WTC11 (cell line): ENCODE data around the gene ZC3H12C. TPM values are rescaled to one million over a fixed set of nuclear protein-coding genes. Genes with fewer than 3 reads are reported as not detected.

Experiments used
- ATAC-seq: fragments of 200-7000 bp; cut with Tn5 transposase; 2 replicates; pipeline ENCODE4 v1.10.0; 2021; ENCODE audit warnings: mild to moderate bottlenecking, moderate library complexity
- Bru-seq: library from RNA; stranded (reverse); fragments of 400-500 nt; gene quantifications from one replicate; lab custom pipeline; 2021; lab: Mats Ljungman, UMichigan
- CTCF ChIA-PET: fragments of 300-600 bp; sonication (Branson Sonifier 250); formaldehyde crosslinking; loops from one replicate; lab custom pipeline; 2021; ENCODE audit warnings: antibody characterized with exemption; lab: Charles Lee
- POLR2A ChIA-PET: fragments of 350-600 bp; sonication (Branson Sonifier 250); formaldehyde crosslinking; loops from one replicate; lab custom pipeline; 2021; ENCODE audit warnings: antibody characterized with exemption; lab: Charles Lee
- DNase-seq: peaks from one replicate; pipeline ENCODE4 v3.0.0; 2021; ENCODE audit warnings: low spot score
- H3K27ac Mint-ChIP-seq: 2 replicates; pipeline ENCODE4 v1.8.0; 2021; ENCODE audit warnings: mixed read lengths
- H3K27me3 Mint-ChIP-seq: 2 replicates; pipeline ENCODE4 v1.8.0; 2021; ENCODE audit warnings: low read depth, mild to moderate bottlenecking, moderate library complexity, mixed read lengths
- H3K36me3 Mint-ChIP-seq: 2 replicates; pipeline ENCODE4 v1.8.0; 2021; ENCODE audit warnings: mixed read lengths
- H3K4me1 Mint-ChIP-seq: 2 replicates; pipeline ENCODE4 v1.8.0; 2022; ENCODE audit warnings: mixed read lengths
- H3K4me3 Mint-ChIP-seq: 2 replicates; pipeline ENCODE4 v1.8.0; 2021; ENCODE audit warnings: mild to moderate bottlenecking, moderate library complexity, mixed read lengths
- H3K9me3 Mint-ChIP-seq: 2 replicates; pipeline ENCODE4 v1.8.0; 2021; ENCODE audit warnings: mixed read lengths
- ATF2 ChIP-seq: sonication (generic); formaldehyde crosslinking; IDR thresholded peaks from 2 replicates; pipeline ENCODE4 v1.8.1; 2022; ENCODE audit warnings: low read depth, missing genetic modification reagents, borderline replicate concordance
- E2F1 ChIP-seq: sonication (generic); formaldehyde crosslinking; IDR thresholded peaks from 2 replicates; pipeline ENCODE4 v1.8.0; 2022; ENCODE audit warnings: mild to moderate bottlenecking, missing genetic modification reagents
- E2F4 ChIP-seq: sonication (generic); formaldehyde crosslinking; IDR thresholded peaks from 2 replicates; pipeline ENCODE4 v1.8.1; 2022; ENCODE audit warnings: low read depth, mild to moderate bottlenecking, moderate library complexity, missing genetic modification reagents, borderline replicate concordance
- GABPB1 ChIP-seq: sonication (generic); formaldehyde crosslinking; IDR thresholded peaks from 2 replicates; pipeline ENCODE4 v1.8.1; 2023; ENCODE audit warnings: mild to moderate bottlenecking, missing genetic modification reagents
- JUN ChIP-seq: sonication (generic); formaldehyde crosslinking; IDR thresholded peaks from 2 replicates; pipeline ENCODE4 v1.8.0; 2023; ENCODE audit warnings: mild to moderate bottlenecking, missing genetic modification reagents
- KAT7 ChIP-seq: sonication (generic); formaldehyde crosslinking; IDR thresholded peaks from 2 replicates; pipeline ENCODE4 v1.8.1; 2023; ENCODE audit warnings: missing genetic modification reagents, mild to moderate bottlenecking, borderline replicate concordance
- NFYB ChIP-seq: sonication (generic); formaldehyde crosslinking; conservative IDR thresholded peaks from 2 replicates; pipeline ENCODE4 v1.8.0; 2022; ENCODE audit warnings: low read depth, missing genetic modification reagents
- NR2C2 ChIP-seq: sonication (generic); formaldehyde crosslinking; IDR thresholded peaks from 2 replicates; pipeline ENCODE4 v1.8.0; 2022; ENCODE audit warnings: mild to moderate bottlenecking, missing genetic modification reagents
- PRRX2 ChIP-seq: fragments of 250-450 bp; sonication (Bioruptor Pico); IDR thresholded peaks from 2 replicates; pipeline ENCODE4 v1.8.0; 2021; ENCODE audit warnings: mild to moderate bottlenecking
- ZBTB21 ChIP-seq: sonication (generic); formaldehyde crosslinking; IDR thresholded peaks from 2 replicates; pipeline ENCODE4 v1.8.1; 2023; ENCODE audit warnings: mild to moderate bottlenecking, missing genetic modification reagents, borderline replicate concordance
- ZNF232 ChIP-seq: sonication (generic); formaldehyde crosslinking; IDR thresholded peaks from 2 replicates; pipeline ENCODE4 v1.8.0; 2022; ENCODE audit warnings: mild to moderate bottlenecking, missing genetic modification reagents
- ZNF263 ChIP-seq: sonication (generic); formaldehyde crosslinking; IDR thresholded peaks from 2 replicates; pipeline ENCODE4 v1.8.1; 2022; ENCODE audit warnings: low read depth, mild to moderate bottlenecking, moderate library complexity, missing genetic modification reagents
- ZNF423 ChIP-seq: fragments of 250-450 bp; sonication (Bioruptor Pico); IDR thresholded peaks from 2 replicates; pipeline ENCODE4 v2.1.2; 2022; ENCODE audit warnings: mild to moderate bottlenecking, moderate library complexity
- ZNF425 ChIP-seq: fragments of 250-450 bp; sonication (Bioruptor Pico); conservative IDR thresholded peaks from 2 replicates; pipeline ENCODE4 v1.9.0; 2021; ENCODE audit warnings: mild to moderate bottlenecking
- long read RNA-seq, 3 experiments: library from RNA in 1 of 3; library from capped mRNA in 1 of 3; library from polyadenylated mRNA in 1 of 3; unstranded in 2 of 3; stranded (forward) in 1 of 3; transcript quantifications; one replicate each; pipeline ENCODE4 v2.0.0, GENCODE V29; 2021
- total RNA-seq: library from RNA; stranded (reverse); gene quantifications from 3 replicates; pipeline ENCODE4 v1.2.3, GENCODE V29; 2021
- TF ChIP-seq, protein P1 (sequence below): sonication (generic); formaldehyde crosslinking; IDR thresholded peaks from 2 replicates; pipeline ENCODE4 v1.8.0; 2023; ENCODE audit warnings: missing genetic modification reagents
- TF ChIP-seq, protein P2 (sequence below): sonication (generic); formaldehyde crosslinking; IDR thresholded peaks from 2 replicates; pipeline ENCODE4 v1.8.1; 2022; ENCODE audit warnings: mild to moderate bottlenecking, moderate library complexity, missing genetic modification reagents
- TF ChIP-seq, protein P3 (sequence below): fragments of 250-450 bp; sonication (Bioruptor Pico); IDR thresholded peaks from 2 replicates; pipeline ENCODE4 v1.8.0; 2021; ENCODE audit warnings: mild to moderate bottlenecking
- TF ChIP-seq, protein P4 (sequence below): fragments of 250-450 bp; sonication (Bioruptor Pico); IDR thresholded peaks from 2 replicates; pipeline ENCODE4 v1.9.0; 2021; ENCODE audit warnings: mild to moderate bottlenecking
- TF ChIP-seq, protein P5 (sequence below): sonication (generic); formaldehyde crosslinking; IDR thresholded peaks from 2 replicates; pipeline ENCODE4 v1.8.0; 2022; ENCODE audit warnings: mild to moderate bottlenecking, missing genetic modification reagents

ZC3H12C gene
- total RNA-seq (2.4 to 3.1 TPM (median 2.8 TPM) in 3 replicates), Bru-seq, nascent RNA (percentile 71 among the genes with signal in this experiment)
- long read RNA-seq, experiment 1, full-length matches to known transcripts: 1 of 11 reads
- long read RNA-seq, experiment 1, partial matches to known transcripts: 0 of 11 reads
- long read RNA-seq, experiment 1, other reads (novel, unspliced or antisense): 10 of 11 reads
- long read RNA-seq, experiment 2, partial matches to known transcripts: 0 of 1 reads
- long read RNA-seq, experiment 2, other reads (novel, unspliced or antisense): 1 of 1 reads
- long read RNA-seq, experiment 3: 0 reads

DNA sequence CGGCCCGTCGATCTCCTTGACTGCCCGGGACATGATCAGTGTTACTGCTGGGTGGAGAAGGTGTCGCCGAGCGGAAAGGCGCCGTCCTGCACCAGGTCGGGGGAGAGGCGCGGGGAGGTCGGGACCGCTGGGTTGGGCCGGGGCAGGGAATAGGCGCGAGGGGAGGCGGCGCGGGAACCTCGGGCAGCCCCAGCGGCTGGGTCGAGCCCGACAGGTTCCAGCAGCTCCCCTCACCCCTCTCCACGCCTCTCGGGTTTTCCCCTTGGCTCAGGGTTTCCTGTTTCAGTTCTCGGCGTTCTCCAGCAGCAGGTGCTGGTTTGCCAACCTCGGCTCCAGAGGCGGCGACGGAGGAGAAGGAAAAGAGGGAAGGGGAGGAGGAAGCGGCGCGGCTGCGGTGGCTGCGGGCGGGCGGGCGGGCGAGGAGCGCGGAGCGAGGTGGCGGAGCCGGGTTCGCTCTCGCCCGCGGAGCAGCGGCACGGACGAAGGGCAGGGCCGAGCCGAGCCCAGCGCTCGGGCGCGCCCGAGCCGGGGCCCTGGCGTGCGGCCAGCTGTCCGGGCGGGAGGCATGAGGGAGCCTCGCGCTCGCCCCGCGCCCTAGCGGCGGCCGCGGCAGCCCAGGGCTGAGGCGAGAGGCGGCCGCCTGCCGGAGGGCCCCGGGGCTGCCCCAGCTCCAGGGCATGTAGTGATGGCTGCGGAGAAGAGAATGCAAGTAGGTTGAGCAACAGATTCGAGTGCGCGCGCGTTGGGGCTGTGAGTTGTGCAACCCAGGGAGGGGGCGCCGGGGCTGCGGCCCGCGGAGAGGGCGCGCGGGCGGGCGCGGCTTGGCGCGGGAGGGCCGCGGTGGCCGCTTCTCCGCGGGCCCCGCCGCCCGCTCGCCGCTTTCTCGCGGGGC is at the start of gene ZC3H12C:
TSS of gene ZC3H12C (plus strand) at position 878 of the 892 bp plus-strand sequence. CDS start 20 bp downstream, outside the sequence.
- peaks cover 26% of the 10 kb centered on the region for H3K27me3 Mint-ChIP-seq
- peak within 1 kb of the TSS; percentile 79 for H3K27ac Mint-ChIP-seq
- ChIA-PET CTCF (interaction anchor here (0.7 to 1.4 kb wide), 3 partner anchors 15 to 146 kb away, joined by 3 read pairs; no protein-coding TSS in a partner anchor), POLR2A (interaction anchor here (1.0 kb wide), 1 partner anchor 8 kb away, joined by 3 read pairs; no protein-coding TSS in a partner anchor)
- peaks cover 23% of the 10 kb centered on the region for H3K4me1 Mint-ChIP-seq
- ATAC-seq: peak; percentile 78
- peak; percentile 79 for DNase-seq
- H3K36me3 Mint-ChIP-seq: no peaks in the 10 kb centered on the region
- no peaks in the 10 kb centered on the region for H3K9me3 Mint-ChIP-seq
- peak within 1 kb of the TSS; percentile 87 for H3K4me3 Mint-ChIP-seq
- no peak for TF ChIP-seq GABPB1 (CRISPR knock-in tag)
- TF ChIP-seq ZNF232 (CRISPR knock-in tag): no peak
- TF ChIP-seq ATF2 (CRISPR knock-in tag): no peak
- no peak for TF ChIP-seq PRRX2
- TF ChIP-seq NR2C2 (CRISPR knock-in tag): no peak
- no peak for TF ChIP-seq ZNF425
- TF ChIP-seq E2F4 (CRISPR knock-in tag): 0 out of 2 replicates have a peak, but pooled peaks have one; percentile 23
- TF ChIP-seq, protein P1, sequence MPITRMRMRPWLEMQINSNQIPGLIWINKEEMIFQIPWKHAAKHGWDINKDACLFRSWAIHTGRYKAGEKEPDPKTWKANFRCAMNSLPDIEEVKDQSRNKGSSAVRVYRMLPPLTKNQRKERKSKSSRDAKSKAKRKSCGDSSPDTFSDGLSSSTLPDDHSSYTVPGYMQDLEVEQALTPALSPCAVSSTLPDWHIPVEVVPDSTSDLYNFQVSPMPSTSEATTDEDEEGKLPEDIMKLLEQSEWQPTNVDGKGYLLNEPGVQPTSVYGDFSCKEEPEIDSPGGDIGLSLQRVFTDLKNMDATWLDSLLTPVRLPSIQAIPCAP (CRISPR knock-in tag): no peak
- no peak for TF ChIP-seq E2F1 (CRISPR knock-in tag)
- TF ChIP-seq ZNF263 (CRISPR knock-in tag): no peak
- TF ChIP-seq, protein P2, sequence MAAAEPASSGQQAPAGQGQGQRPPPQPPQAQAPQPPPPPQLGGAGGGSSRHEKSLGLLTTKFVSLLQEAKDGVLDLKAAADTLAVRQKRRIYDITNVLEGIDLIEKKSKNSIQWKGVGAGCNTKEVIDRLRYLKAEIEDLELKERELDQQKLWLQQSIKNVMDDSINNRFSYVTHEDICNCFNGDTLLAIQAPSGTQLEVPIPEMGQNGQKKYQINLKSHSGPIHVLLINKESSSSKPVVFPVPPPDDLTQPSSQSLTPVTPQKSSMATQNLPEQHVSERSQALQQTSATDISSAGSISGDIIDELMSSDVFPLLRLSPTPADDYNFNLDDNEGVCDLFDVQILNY: no peak
- TF ChIP-seq, protein P3, sequence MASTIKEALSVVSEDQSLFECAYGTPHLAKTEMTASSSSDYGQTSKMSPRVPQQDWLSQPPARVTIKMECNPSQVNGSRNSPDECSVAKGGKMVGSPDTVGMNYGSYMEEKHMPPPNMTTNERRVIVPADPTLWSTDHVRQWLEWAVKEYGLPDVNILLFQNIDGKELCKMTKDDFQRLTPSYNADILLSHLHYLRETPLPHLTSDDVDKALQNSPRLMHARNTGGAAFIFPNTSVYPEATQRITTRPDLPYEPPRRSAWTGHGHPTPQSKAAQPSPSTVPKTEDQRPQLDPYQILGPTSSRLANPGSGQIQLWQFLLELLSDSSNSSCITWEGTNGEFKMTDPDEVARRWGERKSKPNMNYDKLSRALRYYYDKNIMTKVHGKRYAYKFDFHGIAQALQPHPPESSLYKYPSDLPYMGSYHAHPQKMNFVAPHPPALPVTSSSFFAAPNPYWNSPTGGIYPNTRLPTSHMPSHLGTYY (CRISPR knock-in tag): no peak
- TF ChIP-seq KAT7: no peak
- TF ChIP-seq ZBTB21 (CRISPR knock-in tag): peak; percentile 47; the same call in 1 of the 2 replicates
- no peak for TF ChIP-seq NFYB
- TF ChIP-seq, protein P4, sequence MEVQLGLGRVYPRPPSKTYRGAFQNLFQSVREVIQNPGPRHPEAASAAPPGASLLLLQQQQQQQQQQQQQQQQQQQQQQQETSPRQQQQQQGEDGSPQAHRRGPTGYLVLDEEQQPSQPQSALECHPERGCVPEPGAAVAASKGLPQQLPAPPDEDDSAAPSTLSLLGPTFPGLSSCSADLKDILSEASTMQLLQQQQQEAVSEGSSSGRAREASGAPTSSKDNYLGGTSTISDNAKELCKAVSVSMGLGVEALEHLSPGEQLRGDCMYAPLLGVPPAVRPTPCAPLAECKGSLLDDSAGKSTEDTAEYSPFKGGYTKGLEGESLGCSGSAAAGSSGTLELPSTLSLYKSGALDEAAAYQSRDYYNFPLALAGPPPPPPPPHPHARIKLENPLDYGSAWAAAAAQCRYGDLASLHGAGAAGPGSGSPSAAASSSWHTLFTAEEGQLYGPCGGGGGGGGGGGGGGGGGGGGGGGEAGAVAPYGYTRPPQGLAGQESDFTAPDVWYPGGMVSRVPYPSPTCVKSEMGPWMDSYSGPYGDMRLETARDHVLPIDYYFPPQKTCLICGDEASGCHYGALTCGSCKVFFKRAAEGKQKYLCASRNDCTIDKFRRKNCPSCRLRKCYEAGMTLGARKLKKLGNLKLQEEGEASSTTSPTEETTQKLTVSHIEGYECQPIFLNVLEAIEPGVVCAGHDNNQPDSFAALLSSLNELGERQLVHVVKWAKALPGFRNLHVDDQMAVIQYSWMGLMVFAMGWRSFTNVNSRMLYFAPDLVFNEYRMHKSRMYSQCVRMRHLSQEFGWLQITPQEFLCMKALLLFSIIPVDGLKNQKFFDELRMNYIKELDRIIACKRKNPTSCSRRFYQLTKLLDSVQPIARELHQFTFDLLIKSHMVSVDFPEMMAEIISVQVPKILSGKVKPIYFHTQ (CRISPR knock-in tag): no peak
- no peak for TF ChIP-seq ZNF423 (CRISPR knock-in tag)
- TF ChIP-seq, protein P5, sequence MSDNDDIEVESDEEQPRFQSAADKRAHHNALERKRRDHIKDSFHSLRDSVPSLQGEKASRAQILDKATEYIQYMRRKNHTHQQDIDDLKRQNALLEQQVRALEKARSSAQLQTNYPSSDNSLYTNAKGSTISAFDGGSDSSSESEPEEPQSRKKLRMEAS (CRISPR knock-in tag): no peak
- TF ChIP-seq JUN (CRISPR knock-in tag): no peak
